Measurements from ENCODE around the gene NBPF1. TPM values are rescaled to one million over a fixed set of nuclear protein-coding genes. Genes with fewer than 3 reads are reported as not detected.
"Not testable (repeated sequence)": the region's sequence is repeated elsewhere in the genome, so short reads cannot be mapped to it uniquely, and the experiment has no call there.

Gene NBPF1
- total and polyA plus RNA-seq, 5 donors from 2014 or later: 0.49 to 13.0 (median 2.3) TPM

DNA sequence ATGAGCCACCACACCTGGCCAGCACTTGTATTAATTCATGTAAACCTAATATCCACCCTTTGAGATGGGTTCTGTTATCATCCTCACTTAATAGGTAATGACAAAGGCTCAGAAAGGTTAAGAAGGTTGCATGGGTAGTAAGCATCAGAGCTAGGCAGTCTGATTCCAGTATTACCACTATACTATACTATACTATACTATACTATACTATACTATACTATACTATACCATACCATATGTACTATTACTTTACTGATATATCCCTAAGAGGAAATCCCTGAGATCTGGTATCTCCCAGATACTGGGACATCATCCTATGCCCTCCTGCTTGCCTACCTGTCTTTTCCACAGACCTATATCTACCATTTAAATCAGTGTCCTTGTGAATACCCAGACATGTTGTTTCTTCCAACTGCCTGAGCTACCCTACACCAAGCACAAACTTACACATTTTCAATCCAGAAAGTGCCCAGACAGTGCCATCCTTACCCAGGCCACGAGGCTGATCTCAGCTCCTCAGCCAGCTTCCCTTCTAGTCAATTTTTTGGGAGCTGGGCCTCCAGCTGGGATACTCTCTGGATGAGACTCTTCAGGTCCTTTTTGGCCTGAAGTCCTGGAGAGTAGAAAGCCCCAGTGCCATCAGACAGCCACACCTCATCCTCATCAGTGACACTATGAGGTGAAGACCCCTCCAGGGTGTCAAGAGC lies 63.0 kb downstream of the NBPF1 start:
- H3K27me3 Mint-ChIP-seq; H3K4me3 Mint-ChIP-seq; H3K36me3 Mint-ChIP-seq; H3K27ac Mint-ChIP-seq; H3K9me3 ChIP-seq (ENCODE audit: control insufficient read depth in 2 of 2, low read length in 2 of 2); H3K27me3 ChIP-seq (ENCODE audit: control insufficient read depth, insufficient read depth, low read length); H3K4me1 ChIP-seq (ENCODE audit: control insufficient read depth, insufficient read depth, low read length, poor library complexity, severe bottlenecking); DNase-seq; H3K27ac ChIP-seq (ENCODE audit: insufficient read depth, low read length, poor library complexity, severe bottlenecking); H3K4me3 ChIP-seq (ENCODE audit: low read depth, low read length); ATAC-seq (ENCODE audit: low read depth in 2 of 2); H3K36me3 ChIP-seq (ENCODE audit: control insufficient read depth, insufficient read depth, low read length); H3K4me1 Mint-ChIP-seq; H3K9me3 Mint-ChIP-seq: not testable (repeated sequence)

GRCh38 chr1:16549545-16549944 lies 63.8 kb downstream of the NBPF1 start:
- H3K4me3 Mint-ChIP-seq; H3K9me3 Mint-ChIP-seq; H3K36me3 Mint-ChIP-seq; H3K4me1 ChIP-seq (ENCODE audit: control insufficient read depth, insufficient read depth, low read length, poor library complexity, severe bottlenecking); H3K27me3 ChIP-seq (ENCODE audit: control insufficient read depth, insufficient read depth, low read length); ATAC-seq (ENCODE audit: low read depth in 2 of 2); H3K4me3 ChIP-seq (ENCODE audit: low read depth, low read length); H3K4me1 Mint-ChIP-seq; H3K36me3 ChIP-seq (ENCODE audit: control insufficient read depth, insufficient read depth, low read length); H3K27ac Mint-ChIP-seq; H3K27ac ChIP-seq (ENCODE audit: insufficient read depth, low read length, poor library complexity, severe bottlenecking); DNase-seq; H3K9me3 ChIP-seq (ENCODE audit: control insufficient read depth in 2 of 2, low read length in 2 of 2); H3K27me3 Mint-ChIP-seq: not testable (repeated sequence)

GRCh38 chr1:16547502-16548241 lies 65.7 kb downstream of the NBPF1 start:
- not testable (repeated sequence) for H3K4me1 Mint-ChIP-seq; DNase-seq; H3K36me3 Mint-ChIP-seq; H3K4me3 Mint-ChIP-seq; H3K27me3 ChIP-seq (ENCODE audit: control insufficient read depth, insufficient read depth, low read length); H3K27ac Mint-ChIP-seq; H3K9me3 ChIP-seq (ENCODE audit: control insufficient read depth in 2 of 2, low read length in 2 of 2); ATAC-seq (ENCODE audit: low read depth in 2 of 2); H3K4me1 ChIP-seq (ENCODE audit: control insufficient read depth, insufficient read depth, low read length, poor library complexity, severe bottlenecking); H3K4me3 ChIP-seq (ENCODE audit: low read depth, low read length); H3K9me3 Mint-ChIP-seq; H3K27ac ChIP-seq (ENCODE audit: insufficient read depth, low read length, poor library complexity, severe bottlenecking); H3K36me3 ChIP-seq (ENCODE audit: control insufficient read depth, insufficient read depth, low read length)
- H3K27me3 Mint-ChIP-seq: peaks cover 22% of the 10 kb centered on the region

DNA sequence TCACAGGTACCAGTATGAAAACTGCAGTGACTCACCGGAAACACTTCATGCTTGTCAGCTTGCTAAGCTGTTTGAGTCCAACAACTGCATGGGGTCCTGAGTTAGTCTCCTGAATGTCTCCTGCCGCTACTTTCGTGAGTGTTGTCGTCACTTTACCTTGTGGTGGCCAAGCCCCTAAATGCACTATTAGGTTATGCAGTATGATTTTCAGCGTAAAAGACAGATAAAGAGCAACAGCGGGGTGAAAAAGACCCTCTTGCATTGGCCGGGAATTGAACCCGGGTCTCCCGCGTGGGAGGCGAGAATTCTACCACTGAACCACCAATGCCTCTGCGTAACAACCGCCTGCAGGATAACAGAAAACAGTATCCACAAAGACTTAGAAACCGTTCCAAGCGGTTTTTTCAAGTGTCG lies 67.7 kb downstream of the NBPF1 start:
- not testable (repeated sequence) for H3K36me3 ChIP-seq (ENCODE audit: control insufficient read depth, insufficient read depth, low read length); H3K4me3 Mint-ChIP-seq; H3K27me3 ChIP-seq (ENCODE audit: control insufficient read depth, insufficient read depth, low read length); H3K36me3 Mint-ChIP-seq; H3K9me3 ChIP-seq (ENCODE audit: control insufficient read depth in 2 of 2, low read length in 2 of 2); ATAC-seq (ENCODE audit: low read depth in 2 of 2); H3K27ac ChIP-seq (ENCODE audit: insufficient read depth, low read length, poor library complexity, severe bottlenecking); H3K9me3 Mint-ChIP-seq; H3K4me1 ChIP-seq (ENCODE audit: control insufficient read depth, insufficient read depth, low read length, poor library complexity, severe bottlenecking); H3K27ac Mint-ChIP-seq; H3K4me3 ChIP-seq (ENCODE audit: low read depth, low read length); H3K4me1 Mint-ChIP-seq; DNase-seq
- peaks cover 22% of the 10 kb centered on the region for H3K27me3 Mint-ChIP-seq

DNA sequence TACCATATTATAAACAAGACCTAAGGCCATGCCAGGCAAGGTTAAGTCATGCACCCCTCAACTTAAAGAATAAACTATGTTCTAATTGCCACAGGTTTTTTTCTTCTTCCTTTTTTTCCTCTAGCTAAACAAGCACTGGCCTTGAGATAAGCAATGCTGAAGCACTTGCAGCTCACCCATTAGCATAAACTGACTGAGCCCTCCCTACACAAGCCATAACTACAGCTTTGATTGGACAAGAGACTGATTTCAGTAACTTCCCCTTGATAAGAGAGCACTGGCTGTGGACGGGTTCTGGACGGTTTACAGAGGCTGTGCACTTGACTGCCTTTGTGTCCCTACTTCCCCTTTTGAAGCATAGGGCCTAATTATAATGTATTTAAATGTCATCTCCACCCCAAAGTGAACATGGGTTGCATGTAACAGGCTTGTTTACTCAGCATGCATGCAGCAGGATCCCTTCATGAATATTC lies 72.9 kb downstream of the NBPF1 start:
- H3K4me1 ChIP-seq (ENCODE audit: control insufficient read depth, insufficient read depth, low read length, poor library complexity, severe bottlenecking); H3K9me3 Mint-ChIP-seq; H3K9me3 ChIP-seq (ENCODE audit: control insufficient read depth in 2 of 2, low read length in 2 of 2); DNase-seq; H3K36me3 ChIP-seq (ENCODE audit: control insufficient read depth, insufficient read depth, low read length); ATAC-seq (ENCODE audit: low read depth in 2 of 2); H3K4me3 Mint-ChIP-seq; H3K36me3 Mint-ChIP-seq; H3K27ac Mint-ChIP-seq; H3K27ac ChIP-seq (ENCODE audit: insufficient read depth, low read length, poor library complexity, severe bottlenecking); H3K27me3 ChIP-seq (ENCODE audit: control insufficient read depth, insufficient read depth, low read length); H3K4me1 Mint-ChIP-seq; H3K4me3 ChIP-seq (ENCODE audit: low read depth, low read length): not testable (repeated sequence)
- peaks cover 22% of the 10 kb centered on the region for H3K27me3 Mint-ChIP-seq

- not testable (repeated sequence) for H3K27ac ChIP-seq (ENCODE audit: insufficient read depth, low read length, poor library complexity, severe bottlenecking); H3K27me3 ChIP-seq (ENCODE audit: control insufficient read depth, insufficient read depth, low read length); H3K36me3 ChIP-seq (ENCODE audit: control insufficient read depth, insufficient read depth, low read length); H3K27ac Mint-ChIP-seq; H3K4me1 ChIP-seq (ENCODE audit: control insufficient read depth, insufficient read depth, low read length, poor library complexity, severe bottlenecking); H3K4me3 Mint-ChIP-seq; ATAC-seq (ENCODE audit: low read depth in 2 of 2); DNase-seq; H3K9me3 Mint-ChIP-seq; H3K4me3 ChIP-seq (ENCODE audit: low read depth, low read length); H3K9me3 ChIP-seq (ENCODE audit: control insufficient read depth in 2 of 2, low read length in 2 of 2); H3K36me3 Mint-ChIP-seq
- Mint-ChIP-seq H3K27me3 (peaks cover 29% of the 10 kb centered on the region), H3K4me1 (peaks cover 0 to 13% (median under 1%) of the 10 kb centered on the region in 4 donors)
Observed at GRCh38 chr1:16537528-16537927, 75.8 kb downstream of the NBPF1 start.

DNA sequence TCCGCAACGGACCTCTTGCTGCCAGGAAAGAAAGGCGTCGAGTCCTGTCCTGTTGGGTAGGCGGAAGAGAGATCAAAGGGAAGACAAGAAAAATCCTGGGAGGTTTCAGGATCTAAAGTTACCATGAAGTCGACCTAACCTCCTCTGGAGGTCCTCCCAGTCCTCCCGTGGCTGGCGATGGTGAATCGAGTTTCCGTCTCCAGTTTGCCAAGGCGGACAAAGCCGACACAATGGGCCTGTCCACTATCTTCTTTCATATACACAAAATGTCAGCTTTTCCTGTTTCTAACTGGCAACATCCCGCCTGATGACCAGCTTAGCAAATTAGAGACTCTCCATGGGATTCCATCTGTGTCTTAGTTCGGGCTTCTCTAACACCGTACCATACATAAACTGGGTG lies 76.6 kb downstream of the NBPF1 start:
- H3K4me3 Mint-ChIP-seq; H3K9me3 Mint-ChIP-seq; H3K27ac Mint-ChIP-seq; DNase-seq; H3K9me3 ChIP-seq (ENCODE audit: control insufficient read depth in 2 of 2, low read length in 2 of 2); H3K36me3 Mint-ChIP-seq; H3K36me3 ChIP-seq (ENCODE audit: control insufficient read depth, insufficient read depth, low read length); H3K4me1 ChIP-seq (ENCODE audit: control insufficient read depth, insufficient read depth, low read length, poor library complexity, severe bottlenecking); H3K27ac ChIP-seq (ENCODE audit: insufficient read depth, low read length, poor library complexity, severe bottlenecking); H3K27me3 ChIP-seq (ENCODE audit: control insufficient read depth, insufficient read depth, low read length); H3K4me3 ChIP-seq (ENCODE audit: low read depth, low read length); ATAC-seq (ENCODE audit: low read depth in 2 of 2): not testable (repeated sequence)
- H3K4me1 Mint-ChIP-seq: peaks cover 0 to 17% (median under 1%) of the 10 kb centered on the region in 4 donors
- H3K27me3 Mint-ChIP-seq: peaks cover 35% of the 10 kb centered on the region

DNA sequence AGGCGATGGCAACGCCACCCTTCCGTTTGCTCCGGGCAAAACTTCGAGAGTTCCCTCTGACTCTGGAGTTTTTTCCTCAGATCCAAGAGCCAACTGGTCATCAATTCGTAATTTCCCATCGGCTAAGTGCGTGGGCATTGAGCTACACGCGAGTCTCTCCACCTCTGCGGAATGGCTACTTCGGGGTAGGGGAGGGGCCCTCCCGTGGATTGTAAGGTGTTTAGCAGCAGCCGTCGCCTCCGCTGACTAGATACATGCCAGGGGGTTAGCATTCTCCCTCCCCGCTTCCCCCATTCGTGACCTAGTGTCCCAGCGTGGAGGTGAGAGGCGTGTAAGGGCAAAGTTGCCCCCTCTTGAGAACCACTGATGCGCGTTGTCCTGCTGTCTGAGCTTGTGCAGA lies 77.5 kb downstream of the NBPF1 start:
- not testable (repeated sequence) for H3K27ac Mint-ChIP-seq; H3K4me3 ChIP-seq (ENCODE audit: low read depth, low read length); H3K9me3 ChIP-seq (ENCODE audit: control insufficient read depth in 2 of 2, low read length in 2 of 2); H3K27ac ChIP-seq (ENCODE audit: insufficient read depth, low read length, poor library complexity, severe bottlenecking); H3K27me3 ChIP-seq (ENCODE audit: control insufficient read depth, insufficient read depth, low read length); H3K9me3 Mint-ChIP-seq; H3K36me3 Mint-ChIP-seq; H3K4me3 Mint-ChIP-seq; DNase-seq; H3K36me3 ChIP-seq (ENCODE audit: control insufficient read depth, insufficient read depth, low read length); H3K4me1 ChIP-seq (ENCODE audit: control insufficient read depth, insufficient read depth, low read length, poor library complexity, severe bottlenecking); ATAC-seq (ENCODE audit: low read depth in 2 of 2)
- peaks cover 0 to 17% (median under 1%) of the 10 kb centered on the region in 4 donors for H3K4me1 Mint-ChIP-seq
- peaks cover 44% of the 10 kb centered on the region for H3K27me3 Mint-ChIP-seq

All from CD4-positive, CD25-positive, alpha-beta regulatory T cell (primary cell).